Measurements from ENCODE around the gene SYNC. TPM values are rescaled to one million over a fixed set of nuclear protein-coding genes. Genes with fewer than 3 reads are reported as not detected.

Gene SYNC
- total and polyA plus RNA-seq, 2 experiments from 2014 or later = not detected

GRCh38 chr1:32748926-32749325 is 46.4 kb upstream of the SYNC start (continued):
- TF ChIP-seq JUNB (IDR thresholded peaks at IDR 0.05; ENCODE audit: unreplicated experiment) = no peak

- TF ChIP-seq EZH2 (IDR thresholded peaks at IDR 0.05; ENCODE audit: low read depth, unreplicated experiment) = no peak
- no peak for TF ChIP-seq ZNF462 (CRISPR knock-in tag; IDR thresholded peaks at IDR 0.05)
- TF ChIP-seq EZH2phosphoT487 (IDR thresholded peaks at IDR 0.05; ENCODE audit: unreplicated experiment) = no peak
- no peak for TF ChIP-seq ZNF331 (CRISPR knock-in tag; IDR thresholded peaks at IDR 0.05; ENCODE audit: low read depth)
- no peak for TF ChIP-seq REST (IDR thresholded peaks at IDR 0.05; ENCODE audit: unreplicated experiment)
- no peak for TF ChIP-seq JUNB (IDR thresholded peaks at IDR 0.05; ENCODE audit: unreplicated experiment)
- no peak for TF ChIP-seq POLR2AphosphoS5 (IDR thresholded peaks at IDR 0.05; ENCODE audit: low read depth)
- Histone ChIP-seq H4K20me1 (replicated peaks; ENCODE audit: insufficient read depth) (no peaks in the 10 kb centered on the region; the same call in 1 of the 2 replicates), H3K79me2 (replicated peaks; ENCODE audit: insufficient read depth) (no peaks in the 10 kb centered on the region), H3F3A (replicated peaks; ENCODE audit: low read depth) (peaks cover 5% of the 10 kb centered on the region; the same call in 1 of the 2 replicates), H3K4me1 (ENCODE audit: insufficient read depth) (peaks cover 9% of the 10 kb centered on the region), H3K9me2 (ENCODE audit: insufficient read depth) (no peaks in the 10 kb centered on the region), H2AFZ (no peak overlapping the region), H3K4me2 (no peak overlapping the region), H3K27ac (ENCODE audit: low read depth) (no peak overlapping the region), H3K36me3 (ENCODE audit: insufficient read depth) (no peaks in the 10 kb centered on the region), H3K27me3 (ENCODE audit: insufficient read depth) (no peaks in the 10 kb centered on the region), H3K4me3 (no peak overlapping the region)
- DNase-seq (ENCODE audit: low spot score) (peak; percentile 6), ATAC-seq (peak; percentile 34; the same call in 1 of the 3 replicates)
- Mint-ChIP-seq H3K4me1 (peaks cover 27% of the 10 kb centered on the region), H3K4me3 (no peak overlapping the region), H3K9me3 (0 out of 3 replicates have a peak, but pooled peaks cover 2% of the 10 kb centered on the region), H3K27me3 (ENCODE audit: insufficient read depth, low read depth, poor library complexity) (peaks cover 9% of the 10 kb centered on the region), H3K36me3 (ENCODE audit: low read depth) (no peaks in the 10 kb centered on the region; the same call in 2 of the 3 replicates), H3K27ac (no peak overlapping the region)
These were observed 45.8 kb upstream of the SYNC start for GRCh38 chr1:32748348-32748747.
